ENCODE data around the gene CHCHD3.

The CHCHD3 gene

DNA sequence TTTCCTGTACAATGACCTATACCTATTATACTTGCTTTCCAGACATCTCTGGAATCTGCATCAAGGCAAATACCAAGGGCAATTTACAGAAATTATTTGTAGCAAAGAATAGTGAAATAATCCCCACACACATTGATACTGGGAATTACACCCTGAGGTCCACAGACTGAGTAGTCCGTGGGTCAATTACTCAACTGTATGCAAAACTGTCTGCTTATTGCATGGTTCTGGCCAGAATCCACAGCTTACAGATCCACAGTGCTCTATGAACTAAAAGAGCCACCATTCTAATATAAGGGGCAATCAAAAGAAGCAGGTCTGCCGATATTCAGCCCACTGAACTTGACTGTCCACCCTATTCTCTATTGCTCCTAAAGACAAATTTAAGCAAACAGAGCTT, 5.7 kb downstream of the CHCHD3 start:
- DNase-seq: no peak

DNA sequence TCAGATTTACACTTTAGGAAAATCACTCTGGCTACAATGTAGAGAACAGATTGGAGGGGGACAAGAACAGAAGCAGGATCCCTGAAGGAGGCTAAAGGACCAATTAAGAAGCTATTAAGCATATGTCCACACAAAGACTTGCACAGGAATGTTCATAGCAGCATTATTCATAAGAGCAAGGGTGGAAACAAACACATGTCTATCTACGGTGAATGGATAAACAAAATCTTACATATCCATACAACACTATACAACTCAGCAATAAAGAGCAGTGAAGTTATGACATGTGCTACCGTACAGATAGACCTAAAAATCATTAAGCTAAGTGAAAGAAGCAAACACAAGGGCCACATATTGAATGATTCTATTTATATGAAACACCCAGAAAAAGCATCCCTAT, 10.4 kb downstream of the CHCHD3 start:
- DNase-seq: no peak

- no peak for DNase-seq
Measured at GRCh38 chr7:133070562-133070961, 11.3 kb downstream of the CHCHD3 start.

DNA sequence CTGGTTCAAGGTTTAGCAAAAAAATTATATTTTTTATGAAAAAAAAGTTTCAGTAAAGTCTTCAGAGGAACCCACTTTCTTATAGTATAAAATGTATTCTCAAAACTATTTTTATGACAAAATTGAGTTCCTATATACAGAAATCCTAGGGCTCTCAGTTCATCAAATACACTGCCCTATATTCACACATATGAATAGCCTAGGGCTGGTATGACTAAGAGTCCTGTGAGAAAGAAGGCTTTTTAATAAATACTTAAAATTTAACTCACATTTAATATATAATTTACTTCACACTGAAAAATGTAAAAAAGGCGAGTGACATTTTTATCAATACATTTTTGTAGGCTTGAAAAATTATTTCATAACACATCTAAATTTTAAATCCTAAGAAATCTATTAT, 16.6 kb downstream of the CHCHD3 start:
- no peak for DNase-seq

GRCh38 chr7:133064082-133064820, 17.6 kb downstream of the CHCHD3 start:
- DNase-seq: no peak

DNA sequence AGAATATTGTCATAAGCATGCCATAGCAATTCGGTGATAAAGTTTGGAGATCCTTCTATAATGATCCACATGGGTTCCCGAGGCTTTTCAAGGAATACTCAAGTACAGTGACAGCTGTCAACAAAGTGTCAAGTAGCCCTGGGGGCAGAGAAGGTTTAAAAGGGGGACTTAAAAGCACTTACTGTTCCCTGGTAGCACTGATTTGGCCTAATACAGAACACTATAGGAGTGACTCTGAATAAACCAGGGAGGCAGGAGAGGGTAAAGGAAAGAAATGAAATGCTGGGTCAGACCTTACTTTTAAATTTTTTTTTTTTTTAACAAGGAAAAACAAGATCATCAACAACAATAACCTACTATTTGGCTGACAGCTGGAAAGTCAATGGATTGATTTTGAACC, 20.1 kb downstream of the CHCHD3 start:
- DNase-seq: no peak

DNA sequence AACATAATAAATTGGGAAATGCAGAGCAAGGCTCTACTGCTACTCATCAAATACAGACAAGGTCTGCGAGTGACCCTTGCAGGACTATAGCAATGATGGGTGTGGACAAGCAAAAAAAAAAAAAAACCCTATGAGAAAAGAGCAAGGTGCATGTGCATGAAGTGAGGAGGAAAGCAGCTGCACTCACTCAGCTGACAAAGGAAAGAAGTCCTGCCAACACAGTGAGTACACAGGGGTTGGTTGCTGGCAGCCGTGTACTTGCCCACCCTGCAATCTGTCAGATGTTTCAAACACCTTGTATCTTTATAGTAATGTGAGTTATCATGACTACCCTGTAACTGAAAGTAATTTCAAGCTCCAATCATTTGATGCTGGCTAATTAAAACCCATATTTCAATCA, 20.5 kb downstream of the CHCHD3 start:
- no peak for DNase-seq

- DNase-seq: no peak
Measured at GRCh38 chr7:133060004-133060403, 21.9 kb downstream of the CHCHD3 start.

- no peak for DNase-seq
Measured at GRCh38 chr7:133059263-133059662, 22.6 kb downstream of the CHCHD3 start.

DNA sequence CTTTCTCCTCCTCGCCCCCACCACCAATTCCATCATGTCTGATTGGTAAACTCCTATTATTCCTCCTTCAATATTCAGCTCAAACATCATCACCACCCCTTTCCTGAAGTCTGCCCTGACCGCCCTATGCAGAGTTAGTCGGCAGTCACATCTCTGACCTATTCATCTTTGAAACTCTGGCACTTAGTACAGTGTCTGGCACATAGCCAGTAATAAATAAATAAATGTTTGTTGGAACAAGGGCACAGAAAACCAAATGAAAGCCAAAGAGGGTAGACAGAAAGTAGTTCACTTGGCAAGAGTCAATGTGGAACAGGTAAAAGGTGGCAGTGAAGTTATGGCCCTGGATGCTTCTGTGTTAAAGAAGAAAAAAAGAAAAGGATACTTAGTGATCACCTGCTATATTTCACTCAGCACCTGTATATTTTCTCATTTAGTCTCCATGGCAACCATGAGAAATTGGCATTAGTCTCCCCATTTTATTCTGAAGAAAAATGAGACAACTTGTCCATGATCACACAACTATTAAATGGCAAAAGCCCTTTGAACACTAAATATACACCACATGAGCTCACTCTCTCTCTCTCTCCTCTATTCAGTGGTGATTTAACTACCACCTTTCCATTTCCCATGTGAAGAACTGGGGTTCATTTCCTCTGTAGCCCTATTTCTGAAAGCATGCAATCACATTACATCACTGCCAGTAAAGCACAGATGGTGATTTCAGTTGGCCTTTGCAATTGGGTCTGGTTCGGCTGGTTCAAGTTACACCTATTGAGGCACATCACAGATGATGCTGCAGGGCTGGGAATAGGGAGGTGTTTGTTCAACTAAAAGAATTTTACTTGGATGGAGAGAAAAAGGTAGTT, 25.3 kb downstream of the CHCHD3 start:
- DNase-seq: no peak

DNA sequence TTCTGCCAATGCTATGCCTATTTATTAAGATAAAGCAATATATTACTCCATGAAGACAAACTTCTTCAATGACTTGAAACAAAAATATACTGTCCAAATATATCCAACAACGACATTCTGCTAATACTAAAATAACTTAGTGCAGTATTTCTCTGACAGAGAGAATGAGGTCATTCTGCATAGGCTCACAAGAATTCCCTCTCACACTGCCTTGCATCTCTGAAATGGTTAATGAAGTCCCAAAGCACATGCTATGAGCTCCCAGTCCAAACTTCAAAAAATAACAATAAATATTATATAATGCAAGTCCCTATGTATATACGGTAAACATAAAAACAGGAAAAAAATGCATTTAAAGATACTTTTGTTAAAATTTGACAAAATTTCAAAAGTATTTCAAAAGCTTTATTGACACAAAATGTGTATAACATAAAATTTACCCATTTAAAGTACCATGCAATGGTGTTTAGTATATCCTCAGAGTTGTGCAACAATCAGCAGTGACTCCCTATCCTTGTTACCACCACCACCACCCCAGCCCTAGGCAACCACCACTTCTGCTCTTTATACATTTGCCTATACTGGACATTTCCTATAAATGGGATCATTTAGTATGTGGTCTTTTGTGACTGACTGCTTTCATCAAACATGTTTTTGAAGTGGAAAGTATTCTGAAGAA, 27.6 kb downstream of the CHCHD3 start:
- DNase-seq: no peak

- no peak for DNase-seq
Measured at GRCh38 chr7:133053321-133053891, 28.5 kb downstream of the CHCHD3 start.

DNA sequence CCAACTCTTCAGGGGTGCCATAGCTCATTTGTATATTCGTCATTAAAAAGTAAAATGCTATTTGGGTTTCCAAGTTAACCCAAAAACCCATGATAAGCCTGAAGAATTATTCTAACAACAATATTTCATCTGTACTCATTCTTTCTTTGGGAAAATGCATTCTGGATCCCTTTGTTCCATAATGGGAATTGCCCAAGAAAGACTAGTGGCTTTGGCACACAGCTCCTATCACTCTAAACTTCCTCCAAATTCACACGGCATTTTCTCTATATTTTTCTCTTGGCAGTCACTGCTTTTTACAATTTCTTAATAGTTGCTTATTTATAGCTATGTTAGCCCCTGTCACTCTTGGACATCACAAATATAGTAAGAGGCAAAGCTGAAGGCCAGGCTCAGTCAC, 29.1 kb downstream of the CHCHD3 start:
- DNase-seq: no peak

DNA sequence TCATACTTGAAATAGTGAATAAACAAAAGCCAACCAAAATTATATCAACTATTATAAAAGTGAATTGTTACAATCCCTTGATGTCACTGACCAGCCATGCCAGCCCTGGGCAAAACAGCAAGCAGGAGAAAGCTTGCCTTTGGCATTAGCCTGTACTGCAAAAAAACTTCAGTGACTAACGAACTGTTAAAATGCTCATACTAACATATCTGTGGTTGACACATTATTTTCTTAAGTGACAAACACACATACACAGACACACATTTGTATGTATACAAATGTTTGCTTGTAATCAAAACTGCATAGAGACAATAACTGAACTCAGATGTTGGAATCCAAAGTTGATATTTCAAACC, 29.5 kb downstream of the CHCHD3 start:
- no peak for DNase-seq

- no peak for DNase-seq
Measured at GRCh38 chr7:133051719-133052400, 30.0 kb downstream of the CHCHD3 start.

DNA sequence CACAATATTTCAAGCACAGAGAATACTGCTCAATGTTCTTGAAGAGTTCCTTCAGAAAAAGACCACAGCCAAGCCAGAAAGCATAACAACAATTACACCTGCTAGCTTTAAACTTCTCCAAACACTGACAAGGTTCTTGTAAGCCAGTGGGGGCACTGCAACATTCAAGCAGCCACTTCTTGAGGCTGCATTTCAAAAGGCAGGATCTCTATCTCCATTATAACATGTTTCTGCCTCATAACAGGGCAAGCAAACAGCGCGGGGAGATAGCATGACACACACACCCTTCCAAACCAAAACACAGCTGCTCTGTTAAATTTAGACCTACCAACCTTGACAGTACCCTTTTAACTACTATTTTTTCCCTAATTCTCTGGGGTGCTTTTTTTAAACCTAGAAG, 30.8 kb downstream of the CHCHD3 start:
- DNase-seq: no peak

GRCh38 chr7:133050200-133050995, 31.5 kb downstream of the CHCHD3 start:
- DNase-seq: no peak

DNA sequence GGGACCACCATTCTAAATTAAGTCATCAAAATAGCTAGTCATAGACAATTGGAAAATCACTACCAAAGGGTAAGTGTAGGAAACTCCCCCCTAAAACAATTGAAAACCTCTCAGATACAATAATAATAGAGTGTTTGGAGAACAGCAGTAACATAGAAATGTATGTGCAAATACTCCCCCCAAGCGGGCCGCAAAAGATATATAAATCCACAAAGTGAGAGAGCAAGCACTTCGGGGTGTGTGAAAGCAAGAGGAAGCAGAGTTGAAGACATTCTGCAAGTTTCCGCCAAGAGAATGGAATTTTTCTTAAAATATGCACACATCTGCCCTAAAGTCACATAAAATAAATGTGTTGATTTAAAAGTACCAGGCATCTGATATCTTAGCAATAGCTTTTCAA, 33.3 kb downstream of the CHCHD3 start:
- DNase-seq: no peak

DNA sequence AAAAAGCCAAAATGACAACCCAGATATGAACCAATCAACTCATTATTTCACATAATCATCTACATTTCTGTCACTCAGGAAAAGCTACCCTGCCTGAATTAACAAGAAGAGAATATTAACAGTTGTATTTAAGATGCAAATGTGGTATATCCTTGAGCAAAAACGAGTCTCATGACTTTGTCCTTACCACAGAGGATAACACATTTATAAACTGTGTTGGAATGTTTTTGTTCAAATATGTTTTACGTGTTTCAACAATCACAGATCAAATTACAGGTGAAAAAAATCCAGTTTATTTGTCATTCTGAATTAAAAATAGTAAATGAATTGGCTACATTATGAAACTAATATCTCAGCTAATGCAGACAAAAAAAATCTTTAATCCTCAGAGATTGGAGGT, 34.6 kb downstream of the CHCHD3 start:
- no peak for DNase-seq

DNA sequence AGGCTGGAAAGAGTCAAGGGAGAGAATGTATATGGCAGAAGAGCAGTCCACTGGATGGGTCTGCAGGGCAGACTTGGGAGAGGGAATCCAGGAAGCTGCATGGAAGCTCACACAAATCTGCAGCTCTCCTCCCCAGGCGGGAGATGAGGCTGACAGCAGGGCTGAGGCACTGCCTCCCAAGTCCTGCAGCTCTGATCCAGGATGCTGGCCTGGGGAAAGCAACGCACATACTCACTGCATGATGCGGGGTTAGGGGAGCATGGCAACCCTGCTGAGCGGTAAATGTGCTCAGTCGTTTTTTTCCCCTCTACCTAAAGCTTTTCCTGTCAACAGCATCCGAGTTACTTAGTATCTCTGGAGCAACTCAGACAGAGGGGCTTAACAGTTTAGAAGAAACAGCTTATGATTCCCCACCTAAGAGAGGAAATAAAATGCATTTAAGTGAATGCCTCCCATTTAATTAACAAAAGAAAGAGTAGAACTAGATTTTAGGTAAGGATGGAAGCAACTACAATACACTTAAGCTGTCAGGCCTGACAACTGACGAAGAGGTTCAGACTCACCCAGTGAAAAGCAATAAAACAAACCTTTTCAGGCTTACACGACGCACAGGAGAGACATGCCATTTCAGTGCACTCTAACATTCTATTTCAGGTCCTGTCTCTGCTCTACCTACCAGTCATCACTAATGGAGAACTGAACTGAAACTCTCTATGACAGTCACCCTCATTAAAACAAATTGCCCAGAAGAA, 37.0 kb downstream of the CHCHD3 start:
- no peak for DNase-seq

DNA sequence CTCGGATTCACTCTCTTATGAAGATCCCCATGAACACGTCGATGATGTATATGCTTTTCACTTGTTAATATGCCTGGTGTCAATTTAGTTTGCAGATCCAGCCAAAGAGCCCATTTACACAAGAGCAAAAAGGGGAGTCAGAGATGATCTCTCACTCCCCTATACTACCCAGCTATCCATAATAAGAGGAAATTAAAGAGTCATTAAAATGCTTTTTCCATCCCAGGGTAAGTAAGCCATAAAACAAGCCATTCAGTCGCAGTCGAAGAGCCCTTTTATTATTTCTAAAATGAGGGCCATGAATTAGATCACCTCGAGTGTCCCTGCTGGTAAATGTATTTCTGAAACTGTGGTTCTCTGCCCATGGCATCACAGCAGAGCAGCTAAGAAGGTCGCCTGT, 41.2 kb downstream of the CHCHD3 start:
- no peak for DNase-seq
